SU-DHL-6 (cell line): ENCODE results near the gene BTNL3.

Experiments used
- CTCF ChIP-seq: fragments of 200-600 bp; sonication (generic); IDR thresholded peaks from one replicate; pipeline ENCODE4 v1.5.1; 2017; ENCODE audit warnings: antibody characterized with exemption, mild to moderate bottlenecking, low read length, moderate library complexity; ENCODE audit not compliant: insufficient read depth, poor library complexity, severe bottlenecking
- EZH2phosphoT487 ChIP-seq: fragments of 200-600 bp; sonication (generic), shearing (Covaris generic); conservative IDR thresholded peaks from 2 replicates; pipeline ENCODE4 v1.6.1; 2018; ENCODE audit warnings: mild to moderate bottlenecking, antibody characterized with exemption, low read length, moderate library complexity, mixed read lengths

DNA sequence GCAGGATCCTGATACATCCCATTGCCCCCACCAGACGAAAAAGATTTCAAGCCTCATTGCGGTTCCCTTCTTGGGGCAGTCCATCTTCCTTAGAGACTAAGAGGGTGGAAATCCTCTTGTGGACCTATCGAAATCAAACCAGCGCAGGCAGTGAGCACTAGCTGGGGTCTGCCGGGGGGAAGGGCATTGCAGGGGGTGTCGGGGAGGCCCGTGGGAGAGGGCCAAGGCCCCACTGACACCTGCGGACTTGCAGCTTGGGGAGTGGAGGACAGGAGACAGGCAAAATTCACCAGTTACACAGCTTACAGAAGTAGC is 51.9 kb downstream of the BTNL3 start:
- TF ChIP-seq CTCF (no peak), EZH2phosphoT487 (no peak)
